Kidney (tissue), 22 donors: ENCODE results near the gene CLEC3A. TPM values are rescaled to one million over a fixed set of nuclear protein-coding genes. Genes with fewer than 3 reads are reported as not detected.

Experiments used
- DNase-seq, 5 donors: peaks; one replicate each; pipeline ENCODE4 v3.0.0-alpha.2; 2013 to 2020
- FAIRE-seq: peaks from 2 replicates; lab custom pipeline; 2012; peaks lifted over from hg19 to GRCh38; lab: Jason Lieb, UNC
- H3K27ac ChIP-seq, 2 donors: one replicate each; pipeline ENCODE4 v1.7.0; 2013; ENCODE audit warnings: low read depth in 2 of 2, low read length in 2 of 2, inconsistent platforms in 1 of 2
- H3K27me3 ChIP-seq: one replicate; pipeline ENCODE4 v1.7.1; 2013; ENCODE audit warnings: low read length, inconsistent platforms; ENCODE audit not compliant: control insufficient read depth, insufficient read depth
- H3K36me3 ChIP-seq, 3 donors: one replicate each; pipeline versions ENCODE4 v1.7.0 to v1.7.1; 2013; ENCODE audit warnings: low read length in 3 of 3, control low read depth in 1 of 3, inconsistent platforms in 1 of 3; ENCODE audit not compliant: insufficient read depth in 3 of 3, control insufficient read depth in 2 of 3
- H3K4me1 ChIP-seq, 3 donors: one replicate each; pipeline versions ENCODE4 v1.7.0 to v1.7.1; 2013; ENCODE audit warnings: low read length in 3 of 3, inconsistent platforms in 1 of 3, low read depth in 1 of 3; ENCODE audit not compliant: control insufficient read depth in 2 of 3, insufficient read depth in 2 of 3
- H3K4me3 ChIP-seq, 3 donors: one replicate each; pipeline versions ENCODE4 v1.7.0 to v1.8.1; 2013; ENCODE audit warnings: low read length in 3 of 3, control low read depth in 1 of 3, inconsistent platforms in 1 of 3
- H3K9ac ChIP-seq, 3 donors: one replicate each; pipeline versions ENCODE4 v1.7.0 to v1.7.1; 2013; ENCODE audit warnings: low read length in 3 of 3, control low read depth in 1 of 3, inconsistent platforms in 1 of 3
- H3K9me3 ChIP-seq, 3 donors: one replicate each; pipeline versions ENCODE4 v1.7.0 to v1.7.1; 2013; ENCODE audit warnings: low read length in 3 of 3, control low read depth in 1 of 3, inconsistent platforms in 1 of 3; ENCODE audit not compliant: control insufficient read depth in 2 of 3, insufficient read depth in 1 of 3
- CTCF ChIP-seq: IDR thresholded peaks from 3 replicates; pipeline ENCODE4 v1.5.1; 2012; ENCODE audit warnings: mild to moderate bottlenecking, moderate library complexity, borderline replicate concordance; ENCODE audit not compliant: insufficient read depth; ENCODE audit errors: extremely low read depth
- intact Hi-C: fragments of 100-400 bp; cut with DNase I; formaldehyde crosslinking; loops from one replicate; pipeline ENCODE4 v1.11.1; 2022
- long read RNA-seq, 10 donors: library from polyadenylated mRNA in 1 of 10; unstranded in 1 of 10; transcript quantifications; one replicate each; pipeline ENCODE4 v2.0.0 and lab custom pipeline, GENCODE V29; 2021 to 2026
- polyA plus RNA-seq: library from polyadenylated mRNA; stranded (reverse); fragments of 350-450 nt; fragmentation: Illumina TruSeq; extraction: RNeasy Lipid Tissue Mini Kit (QIAGEN cat#74804); gene quantifications from one replicate; pipeline ENCODE4 v1.2.3, GENCODE V29; 2014; ENCODE audit warnings: low read depth, low replicate concordance; ENCODE audit not compliant: insufficient read depth
- total RNA-seq: library from RNA; stranded (reverse); fragmentation: NEBNext Ultra II Directional; extraction: Animal tissue kit (Norgen Biotek cat#: 25700); gene quantifications from one replicate; pipeline ENCODE4 v1.2.1, GENCODE V29; 2021
- donor health status: control.
- donor health status: control.
- donor health status: control.
- donor health status: control.
- donor health status: control.
- donor health status: DM: yes; HTN: yes; CAD: no.
- donor health status: Normal renal cell carcinoma (clear cell type).

The CLEC3A gene
- not detected for total RNA-seq
- polyA plus RNA-seq: not detected
- long read RNA-seq, donor 1: 0 reads
- long read RNA-seq, donor 2: 0 reads
- long read RNA-seq, donor 3: 0 reads
- long read RNA-seq, donor 4: 0 reads
- long read RNA-seq, donor 5: 0 reads
- long read RNA-seq, donor 6: 0 reads
- long read RNA-seq, donor 7: 0 reads
- long read RNA-seq, donor 8: 0 reads
- long read RNA-seq, donor 9: 0 reads
- long read RNA-seq, donor 10: 0 reads

- no peak for DNase-seq
- no peaks in the 10 kb centered on the region for H3K9me3 ChIP-seq
- FAIRE-seq: no peak
- no peaks in the 10 kb centered on the region for H3K4me1 ChIP-seq
- TF ChIP-seq CTCF: no peak
- no peak within 1 kb of the TSS for H3K9ac ChIP-seq
- no peaks in the 10 kb centered on the region for H3K36me3 ChIP-seq
- H3K27me3 ChIP-seq: no peaks in the 10 kb centered on the region
- no peak within 1 kb of the TSS for H3K4me3 ChIP-seq
- intact Hi-C loops: no loop called here
- H3K27ac ChIP-seq: no peak within 1 kb of the TSS
These were observed at the start of gene CLEC3A for GRCh38 chr16:78022347-78023060. TSS of gene CLEC3A (plus strand) at chr16:78022548. CDS start at chr16:78022627, 79 bp downstream.

GRCh38 chr16:77974883-77975282 is 47.5 kb upstream of the CLEC3A start:
- FAIRE-seq (no peak), DNase-seq (peak in 3 of 5 donors; percentile 46 to 68 (median 60))
- no peaks in the 10 kb centered on the region for H3K27me3 ChIP-seq
- no peaks in the 10 kb centered on the region for H3K9me3 ChIP-seq
- no peak overlapping the region for H3K4me3 ChIP-seq
- H3K27ac ChIP-seq: no peak overlapping the region
- no peaks in the 10 kb centered on the region for H3K36me3 ChIP-seq
- TF ChIP-seq CTCF: no peak
- peaks cover 0 to 2% (median 0%) of the 10 kb centered on the region in 3 donors for H3K4me1 ChIP-seq
- no peak overlapping the region for H3K9ac ChIP-seq
- intact Hi-C loops: loop anchor here (5.0 kb wide), 1 partner anchor 298 kb away; no protein-coding TSS in a partner anchor

GRCh38 chr16:77975942-77976341 is 46.4 kb upstream of the CLEC3A start:
- intact Hi-C loops: loop anchor here (5.0 kb wide), 1 partner anchor 299 kb away; no protein-coding TSS in a partner anchor
- Histone ChIP-seq H3K4me3 (no peak overlapping the region), H3K27ac (no peak overlapping the region), H3K9ac (no peak overlapping the region), H3K36me3 (no peaks in the 10 kb centered on the region), H3K9me3 (no peaks in the 10 kb centered on the region), H3K27me3 (no peaks in the 10 kb centered on the region), H3K4me1 (peaks cover 0 to 2% (median 0%) of the 10 kb centered on the region in 3 donors)
- DNase-seq (no peak), FAIRE-seq (no peak)
- no peak for TF ChIP-seq CTCF
